ENCODE data around the gene SPOP. TPM values are rescaled to one million over a fixed set of nuclear protein-coding genes. Genes with fewer than 3 reads are reported as not detected.

Gene SPOP
- total and polyA plus RNA-seq, 2 of the 4 experiments (the other 2 are of a cell fraction) = 24.9 to 47.5 TPM

DNA sequence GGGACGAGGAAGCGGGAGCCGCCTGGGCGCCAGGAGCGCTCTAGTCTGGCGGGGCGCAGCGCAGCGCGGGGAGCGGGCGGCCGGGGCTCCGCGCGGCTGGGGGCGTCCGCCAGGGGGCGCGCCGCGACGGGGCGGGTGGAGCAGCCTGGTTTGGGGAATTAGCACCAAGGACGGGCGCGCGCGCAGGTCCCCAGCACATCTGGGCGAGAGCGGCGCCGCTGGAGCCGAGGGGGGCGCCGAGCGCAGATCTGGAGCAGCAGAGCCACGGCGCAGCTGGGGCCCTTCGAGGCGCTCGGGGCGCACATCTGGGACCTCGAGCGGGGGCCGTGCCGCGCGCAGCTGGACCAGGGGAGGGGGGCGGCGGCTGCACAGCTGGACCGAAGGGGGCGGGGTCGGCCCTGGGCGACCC is 102.2 kb downstream of the SPOP start, which contains the start of gene NXPH3:
Gene NXPH3 (plus strand): TSS at position 193 of the 409 bp plus-strand sequence. CDS start 349 bp downstream, outside the sequence.
- no peak within 1 kb of the TSS for H3K27ac ChIP-seq (ENCODE audit: insufficient read depth, low read length)
- H2BK5ac ChIP-seq (ENCODE audit: low read depth, low read length, poor library complexity, severe bottlenecking) = no peak within 1 kb of the TSS
- dilution Hi-C loops (cut with HindIII; ENCODE audit: low sequenced_read_pairs, unreplicated experiment) (no loop called here), in situ Hi-C loops (cut with MboI; ENCODE audit: low sequenced_read_pairs) (no loop called here), intact Hi-C loops (cut with micrococcal nuclease) (no loop called here)
- H3K56ac ChIP-seq (ENCODE audit: extremely low read depth, insufficient read depth, low read length) = no peak within 1 kb of the TSS
- H3K4ac ChIP-seq (ENCODE audit: low read depth, low read length) = no peak within 1 kb of the TSS
- H3K27me3 ChIP-seq (ENCODE audit: control insufficient read depth, insufficient read depth, low read length) = peaks cover 60% of the 10 kb centered on the region
- H3K9me3 ChIP-seq (ENCODE audit: control insufficient read depth, insufficient read depth, low read length) = no peaks in the 10 kb centered on the region
- H2AK5ac ChIP-seq (ENCODE audit: low read depth, low read length) = no peak within 1 kb of the TSS
- H2AK9ac ChIP-seq (replicated peaks; ENCODE audit: low read depth, low read length, poor library complexity) = peak within 1 kb of the TSS; percentile 65
- H3K36me3 ChIP-seq (ENCODE audit: control insufficient read depth, insufficient read depth, low read length) = no peaks in the 10 kb centered on the region
- CTCF ChIA-PET = no interaction called here
- H4K91ac ChIP-seq (ENCODE audit: insufficient read depth, low read depth, low read length) = no peak within 1 kb of the TSS
- H4K5ac ChIP-seq (ENCODE audit: low read depth, low read length) = no peak within 1 kb of the TSS
- H3K18ac ChIP-seq (ENCODE audit: low read depth, low read length) = no peak within 1 kb of the TSS
- ATAC-seq (ENCODE audit: low read depth) = peak; percentile 63
- no peak within 1 kb of the TSS for H2BK120ac ChIP-seq (ENCODE audit: low read depth, low read length)
- TF ChIP-seq RAD21 (IDR thresholded peaks at IDR 0.05; ENCODE audit: low read length) (peak; percentile 43), NFE2L2 (IDR thresholded peaks at IDR 0.05; ENCODE audit: low read depth, low read length) (no peak), CTCF (conservative IDR thresholded peaks at IDR 0.05; ENCODE audit: low read depth, low read length) (peak; percentile 60), MAZ (IDR thresholded peaks at IDR 0.05; ENCODE audit: borderline replicate concordance, low read depth, low read length) (peak; percentile 57; the same call in 1 of the 2 replicates), RCOR1 (IDR thresholded peaks at IDR 0.05; ENCODE audit: insufficient replicate concordance, low read length) (no peak), SMC3 (IDR thresholded peaks at IDR 0.05; ENCODE audit: low read depth, low read length) (peak; percentile 58)
- TF ChIP-seq, protein P1, sequence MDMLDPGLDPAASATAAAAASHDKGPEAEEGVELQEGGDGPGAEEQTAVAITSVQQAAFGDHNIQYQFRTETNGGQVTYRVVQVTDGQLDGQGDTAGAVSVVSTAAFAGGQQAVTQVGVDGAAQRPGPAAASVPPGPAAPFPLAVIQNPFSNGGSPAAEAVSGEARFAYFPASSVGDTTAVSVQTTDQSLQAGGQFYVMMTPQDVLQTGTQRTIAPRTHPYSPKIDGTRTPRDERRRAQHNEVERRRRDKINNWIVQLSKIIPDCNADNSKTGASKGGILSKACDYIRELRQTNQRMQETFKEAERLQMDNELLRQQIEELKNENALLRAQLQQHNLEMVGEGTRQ (IDR thresholded peaks at IDR 0.05; ENCODE audit: low read depth, low read length) = no peak
- H2BK20ac ChIP-seq (ENCODE audit: low read depth, low read length) = no peak within 1 kb of the TSS
- peaks cover 4% of the 10 kb centered on the region; the same call in 1 of the 2 replicates for H3K4me1 ChIP-seq (ENCODE audit: control insufficient read depth, insufficient read depth, low read length)
- no peak within 1 kb of the TSS for H3K23ac ChIP-seq (ENCODE audit: low read depth, low read length)
- no peaks in the 10 kb centered on the region for H3K79me1 ChIP-seq (ENCODE audit: low read depth in 1 of 2, low read length in 2 of 2)
- no peaks in the 10 kb centered on the region; the same call in none of the 2 replicates for H4K20me1 ChIP-seq (ENCODE audit: insufficient read depth, low read length)
- H3K4me3 ChIP-seq (ENCODE audit: insufficient read depth, low read depth, low read length) = peak within 1 kb of the TSS; percentile 57
- peak; percentile 19 for DNase-seq
- no TSS peak for BruUV-seq (replicated peaks)
- no peak within 1 kb of the TSS; the same call in 1 of the 2 replicates for H3K14ac ChIP-seq (replicated peaks; ENCODE audit: low read depth, low read length)
- H3K9ac ChIP-seq (ENCODE audit: low read depth, low read length) = peak within 1 kb of the TSS; percentile 75; the same call in 1 of the 2 replicates
- POLR2A ChIA-PET (ENCODE audit: unreplicated experiment) = no interaction called here
- H4K8ac ChIP-seq (ENCODE audit: low read depth in 2 of 2, low read length in 2 of 2) = no peak within 1 kb of the TSS
- H3K4me2 ChIP-seq (ENCODE audit: low read depth, low read length) = peak within 1 kb of the TSS; percentile 90
- no peak within 1 kb of the TSS for H2BK15ac ChIP-seq (ENCODE audit: low read depth, low read length)
- no peaks in the 10 kb centered on the region for H3K9me1 ChIP-seq (ENCODE audit: insufficient read depth, low read length)
- 6% methylated on average over 22 of the region's 55 CpGs; no CpG with 5 or more reads in 1 of the 2 experiments for WGBS, 2 experiments (ENCODE audit: extremely low coverage in 2 of 2, insufficient read length in 1 of 2)
- peak within 1 kb of the TSS; percentile 94 for H2AFZ ChIP-seq (replicated peaks; ENCODE audit: low read length, poor library complexity)
